ENCODE results near the gene MARCKSL1.

DNA sequence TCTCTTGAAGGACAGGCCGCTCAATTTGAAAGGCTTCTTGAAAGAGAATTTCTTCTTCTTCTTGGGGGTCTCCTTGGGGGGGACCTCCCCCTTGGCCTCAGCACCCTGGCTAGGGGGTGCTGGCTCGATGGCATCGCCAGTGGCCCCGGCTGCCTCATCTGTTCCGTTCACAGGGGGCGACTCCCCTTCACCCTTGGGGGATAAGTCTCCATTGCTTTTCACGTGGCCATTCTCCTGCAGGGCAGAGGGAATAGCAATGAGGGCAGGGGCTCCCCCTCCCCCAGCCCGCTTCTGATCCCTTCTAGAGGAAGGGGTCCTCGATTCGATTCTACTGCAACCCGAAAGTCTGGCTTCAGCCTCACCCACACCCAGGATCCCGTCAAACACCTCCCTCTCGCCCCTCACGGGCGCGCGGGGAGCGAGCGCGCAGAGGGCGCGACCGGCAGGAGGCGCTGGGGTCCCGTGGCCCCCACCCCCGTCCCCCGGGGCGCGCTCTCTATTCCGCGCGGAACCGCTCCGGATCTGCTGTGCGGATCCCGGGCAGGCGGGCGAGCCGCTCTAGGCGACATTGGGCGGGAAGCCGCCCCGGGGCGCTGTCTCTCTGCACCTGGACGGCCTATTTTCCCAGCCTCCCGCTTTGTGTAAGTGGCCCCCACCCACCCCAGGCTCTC lies 1.0 kb downstream of the MARCKSL1 start:
- no peak for TF ChIP-seq POLR2A (IDR thresholded peaks at IDR 0.05; ENCODE audit: low read length)
- no peak for TF ChIP-seq GATA1 (IDR thresholded peaks at IDR 0.05; ENCODE audit: low read depth, low read length)

Measured in erythroblast (primary cell).